HG03469 (cell line): ENCODE data around the gene ZRANB1.

Experiments used
- ATAC-seq: cut with Tn5 transposase; IDR thresholded peaks from one replicate; pipeline ENCODE4 v1.9.1; 2021; ENCODE audit warnings: mild to moderate bottlenecking, moderate library complexity, moderate number of reproducible peaks; ENCODE audit not compliant: unreplicated experiment

ZRANB1 gene

GRCh38 chr10:125017547-125018298 lies 75.8 kb downstream of the ZRANB1 start:
- ATAC-seq, result no peak

DNA sequence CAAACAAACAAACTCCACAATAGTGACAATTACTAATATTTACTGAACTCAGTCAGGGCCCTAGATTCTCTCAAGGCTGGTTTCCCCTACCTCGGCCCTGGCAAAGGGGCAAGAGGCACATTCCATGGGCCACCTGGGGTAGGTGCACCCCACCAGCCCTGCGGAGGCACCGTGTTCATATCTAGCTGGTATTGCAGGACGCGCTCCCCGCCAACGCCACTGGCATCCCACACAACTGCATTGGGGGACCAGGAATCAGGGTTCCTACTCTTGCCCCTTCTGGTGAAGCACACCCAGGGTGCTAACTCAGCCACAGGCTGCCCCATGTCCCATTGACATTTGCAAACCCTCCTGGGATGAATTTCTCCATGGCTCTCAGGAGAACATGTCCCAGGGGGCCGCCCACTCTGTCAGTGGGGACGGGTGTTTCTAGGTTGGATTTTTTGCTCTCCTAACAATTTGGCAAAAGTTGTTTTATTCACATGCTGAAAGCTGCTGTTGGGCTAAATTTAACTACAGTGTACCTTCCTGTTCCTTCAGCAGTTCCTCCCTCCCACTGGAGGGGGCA lies 76.7 kb downstream of the ZRANB1 start:
- ATAC-seq, result no peak

DNA sequence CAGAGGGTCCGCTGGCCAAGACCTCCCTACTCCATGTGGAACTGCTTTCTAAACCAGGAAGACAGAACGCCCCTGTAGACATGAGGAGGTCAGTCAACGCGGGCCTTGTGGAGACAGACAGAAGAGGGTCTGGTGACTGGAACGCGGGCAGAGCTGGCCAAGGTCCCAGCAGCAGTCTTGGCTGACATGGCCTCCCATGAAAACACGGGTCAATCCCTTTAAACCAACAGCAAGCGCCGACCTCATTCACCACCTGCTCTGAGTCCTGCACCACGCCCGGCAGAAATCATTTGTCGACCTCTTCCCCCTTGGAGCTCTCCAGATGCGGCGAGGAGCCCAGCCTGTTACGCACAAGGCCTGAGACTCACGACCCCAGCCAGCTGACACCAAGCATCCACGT lies 78.5 kb downstream of the ZRANB1 start:
- no peak for ATAC-seq

DNA sequence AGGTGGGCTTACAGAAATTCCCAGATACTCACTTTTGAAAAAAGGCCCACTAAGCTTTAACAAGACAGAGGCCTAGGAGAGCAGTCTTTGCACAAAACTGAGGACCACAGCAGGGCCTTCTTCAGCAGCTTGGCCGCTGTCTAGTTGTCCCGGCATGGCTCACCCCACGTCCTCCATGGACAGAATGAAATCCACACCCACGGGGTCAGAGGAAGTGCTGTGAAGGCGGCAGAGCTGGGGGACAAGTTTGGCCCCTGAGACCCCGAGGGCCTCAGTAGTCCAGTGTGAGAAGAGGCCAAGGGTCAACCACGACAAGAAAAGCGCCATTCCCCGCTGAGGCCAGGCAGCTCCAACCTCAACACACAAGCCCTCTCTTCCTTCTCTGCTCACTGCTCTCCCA lies 78.9 kb downstream of the ZRANB1 start:
- ATAC-seq, result no peak

DNA sequence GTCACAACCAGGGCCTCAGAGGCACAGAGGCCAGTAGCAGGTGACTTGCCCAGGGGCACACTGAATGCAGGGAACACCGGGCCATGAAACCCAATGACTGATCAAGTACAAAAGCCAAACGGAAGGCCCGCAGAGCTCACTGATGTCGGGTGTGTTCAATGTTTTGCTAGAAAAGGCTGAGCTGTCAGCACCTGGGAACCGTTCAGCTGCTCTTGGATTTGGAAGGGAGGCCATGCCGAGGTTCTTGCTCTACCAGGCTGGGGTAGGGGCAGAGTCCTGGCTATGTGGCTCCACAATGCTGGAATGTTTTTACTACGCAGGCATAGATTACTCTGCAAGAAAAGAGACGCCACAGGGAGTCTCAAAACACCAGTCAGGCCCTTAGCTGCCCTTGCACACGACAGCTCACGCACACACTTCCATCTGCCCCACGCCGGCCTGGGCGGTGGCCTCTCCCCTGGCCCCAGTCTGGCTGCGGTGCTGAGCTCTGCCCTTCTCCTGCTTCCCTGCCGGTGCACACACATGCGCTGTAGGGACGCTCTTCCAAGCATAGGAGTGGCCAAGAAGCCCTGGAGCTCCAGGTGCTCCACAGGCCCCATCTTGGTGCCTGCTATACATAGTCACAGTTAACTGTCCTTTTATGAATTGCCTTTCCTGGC lies 79.9 kb downstream of the ZRANB1 start:
- ATAC-seq, result no peak

GRCh38 chr10:125022671-125023070 lies 80.7 kb downstream of the ZRANB1 start:
- no peak for ATAC-seq

- ATAC-seq, result no peak
Observed at GRCh38 chr10:125023255-125023654, 81.3 kb downstream of the ZRANB1 start.

- ATAC-seq, result no peak
Observed at GRCh38 chr10:125023862-125024496, 82.1 kb downstream of the ZRANB1 start.

DNA sequence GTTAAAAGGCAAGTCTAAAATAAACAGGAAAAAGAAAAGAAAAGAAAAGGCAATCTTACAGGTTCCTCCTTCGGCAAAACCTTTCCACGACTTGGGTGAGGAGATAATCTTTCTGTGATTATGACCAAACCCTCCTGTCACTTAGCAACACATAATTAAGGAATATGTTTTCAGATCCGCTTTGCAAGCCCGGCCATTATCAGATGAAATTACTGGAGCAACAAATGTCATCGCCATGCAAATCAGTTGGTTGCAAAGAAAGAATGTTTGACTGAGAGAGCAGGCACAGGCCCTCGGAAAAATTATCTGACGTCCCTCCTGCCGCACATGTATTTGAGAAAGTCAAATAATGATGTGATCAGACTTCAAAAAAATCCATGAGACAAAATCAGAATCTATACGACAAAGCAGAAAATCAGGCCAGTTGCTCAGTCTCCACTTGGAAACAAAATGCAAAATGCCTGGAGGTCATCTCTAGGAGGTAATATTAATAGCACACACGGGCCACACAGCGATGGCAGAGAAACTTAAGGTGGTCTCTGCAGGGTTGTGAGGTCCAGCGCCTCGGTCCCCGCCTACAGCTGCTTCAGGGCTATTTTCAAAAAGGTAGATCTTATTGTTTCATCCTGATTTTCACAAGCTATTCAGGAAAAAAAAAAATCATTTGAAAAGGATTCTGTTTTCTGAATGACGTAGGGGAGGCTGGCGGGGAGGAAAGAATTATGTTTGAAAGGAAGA lies 82.7 kb downstream of the ZRANB1 start:
- ATAC-seq, result no peak

- ATAC-seq, result no peak
Observed at GRCh38 chr10:125025341-125025740, 83.4 kb downstream of the ZRANB1 start.

DNA sequence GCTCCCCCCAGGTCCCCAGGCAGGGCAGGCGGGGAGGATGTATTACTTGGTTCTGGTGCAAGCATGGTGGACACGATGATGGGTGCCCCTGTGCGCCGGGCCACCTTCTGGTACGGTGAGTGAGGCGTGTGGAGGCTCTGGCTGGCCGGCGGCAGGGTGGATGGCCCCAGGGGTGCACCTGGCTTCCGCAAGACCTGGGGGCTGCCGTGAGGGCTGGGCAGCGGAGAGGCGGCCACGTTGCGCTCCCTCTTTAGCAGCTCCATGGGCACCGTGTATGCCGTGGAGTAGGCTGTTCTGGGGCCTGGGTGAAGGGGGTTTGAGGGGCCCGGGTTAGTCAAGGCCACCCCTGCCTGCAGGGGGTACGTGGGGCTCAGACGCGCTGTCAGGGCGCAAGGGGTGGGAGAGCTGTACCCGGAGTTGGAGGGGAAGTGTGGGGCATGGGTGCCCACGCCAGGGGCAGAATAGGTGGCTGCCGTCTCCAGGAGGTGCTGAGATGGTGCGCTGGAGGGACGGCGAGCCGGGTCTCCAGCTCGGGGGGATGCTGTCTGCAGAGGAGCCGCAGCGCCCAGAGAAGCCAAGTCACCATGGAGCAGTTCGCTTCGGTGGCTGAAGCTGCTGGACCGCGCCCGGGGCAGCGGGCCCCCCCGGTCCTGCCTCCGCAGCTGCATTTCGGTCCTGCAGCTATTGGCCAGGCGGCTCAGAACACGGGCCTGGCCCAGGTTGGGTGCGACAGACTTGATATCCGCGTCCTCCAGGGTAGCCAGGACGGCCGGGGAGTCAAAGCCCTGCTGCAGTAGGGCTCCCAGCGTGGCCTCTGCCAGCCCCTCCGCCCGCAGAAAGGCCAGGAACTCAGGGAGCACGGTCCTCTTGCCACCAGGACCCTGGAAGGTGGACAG lies 84.4 kb downstream of the ZRANB1 start:
- no peak for ATAC-seq

- ATAC-seq, result no peak
Observed at GRCh38 chr10:125026974-125027735, 85.2 kb downstream of the ZRANB1 start.

DNA sequence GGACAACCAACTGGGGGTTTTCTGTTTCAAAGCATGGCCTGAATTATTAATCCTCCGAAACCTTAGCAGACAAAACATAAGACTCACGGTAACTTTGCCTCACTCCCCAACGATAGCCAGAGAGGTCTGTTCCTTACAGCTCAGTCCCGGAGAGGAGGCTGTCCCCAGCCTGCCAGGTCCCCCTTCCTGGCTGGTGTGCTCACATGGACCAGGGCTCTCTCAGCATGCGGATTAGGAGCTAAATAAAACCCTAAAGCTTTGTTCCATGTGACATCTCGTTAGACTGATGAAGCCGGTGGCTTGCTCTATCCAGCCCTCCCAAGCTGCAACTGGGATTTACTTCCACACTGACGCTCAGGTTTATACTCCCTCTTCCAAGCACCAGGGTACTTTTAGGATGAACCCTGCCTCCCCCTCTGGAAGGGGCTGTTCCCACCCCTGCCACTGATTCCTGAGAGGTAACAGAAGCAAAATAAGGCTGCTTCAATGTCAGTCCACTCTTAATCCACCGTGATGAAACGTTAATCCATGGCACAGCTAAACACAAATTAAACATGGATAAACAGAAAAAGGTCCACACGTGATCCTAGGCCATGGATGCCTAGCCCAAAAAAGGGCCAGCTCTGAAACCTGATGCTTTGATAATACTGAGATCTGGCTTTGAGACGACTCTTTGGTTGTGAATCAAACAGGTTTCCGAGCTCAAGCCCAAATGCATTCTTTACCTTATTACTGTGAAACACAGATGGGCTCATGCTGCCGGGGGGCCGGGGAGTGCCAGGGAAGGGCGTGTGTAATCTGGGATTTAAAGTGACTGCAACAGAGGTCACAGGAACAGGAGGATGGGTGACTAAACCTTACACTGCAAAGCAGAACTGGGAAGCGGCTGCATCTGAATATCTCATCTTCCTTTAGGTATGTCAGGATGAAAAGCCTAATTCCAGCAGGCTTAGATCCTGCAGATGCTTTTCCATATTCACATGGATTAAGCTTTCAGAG lies 86.2 kb downstream of the ZRANB1 start:
- ATAC-seq, result no peak

DNA sequence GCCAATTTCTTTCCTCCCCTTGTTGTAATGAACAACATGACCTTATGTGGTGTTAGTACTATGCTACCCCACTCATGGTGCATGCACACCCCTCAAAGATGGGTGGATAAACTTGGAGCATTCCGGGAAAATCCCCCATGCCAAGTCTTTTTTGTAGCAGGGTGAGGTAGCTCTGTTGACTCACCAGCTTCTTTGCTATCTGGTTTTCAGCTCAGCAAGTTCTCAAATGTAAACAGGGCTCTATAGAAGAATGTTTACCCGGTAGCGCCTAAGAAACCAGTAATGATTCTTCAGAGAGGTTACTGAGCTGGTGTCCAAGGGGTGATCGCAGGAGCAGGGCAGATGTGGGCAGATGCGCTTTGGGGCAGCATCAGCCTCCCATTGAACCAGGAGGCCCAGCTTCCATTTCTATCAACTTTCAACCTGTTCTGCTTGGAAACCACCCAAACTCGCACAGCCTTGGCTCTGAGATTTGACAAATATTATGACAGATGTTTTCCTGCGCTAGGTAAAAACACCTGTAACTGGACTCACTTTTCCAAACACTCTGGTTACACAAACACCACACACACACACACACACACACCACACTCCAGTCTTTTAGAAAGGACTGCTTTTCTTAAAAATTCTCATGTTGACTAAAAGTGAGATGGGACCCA lies 87.8 kb downstream of the ZRANB1 start:
- ATAC-seq, result no peak

DNA sequence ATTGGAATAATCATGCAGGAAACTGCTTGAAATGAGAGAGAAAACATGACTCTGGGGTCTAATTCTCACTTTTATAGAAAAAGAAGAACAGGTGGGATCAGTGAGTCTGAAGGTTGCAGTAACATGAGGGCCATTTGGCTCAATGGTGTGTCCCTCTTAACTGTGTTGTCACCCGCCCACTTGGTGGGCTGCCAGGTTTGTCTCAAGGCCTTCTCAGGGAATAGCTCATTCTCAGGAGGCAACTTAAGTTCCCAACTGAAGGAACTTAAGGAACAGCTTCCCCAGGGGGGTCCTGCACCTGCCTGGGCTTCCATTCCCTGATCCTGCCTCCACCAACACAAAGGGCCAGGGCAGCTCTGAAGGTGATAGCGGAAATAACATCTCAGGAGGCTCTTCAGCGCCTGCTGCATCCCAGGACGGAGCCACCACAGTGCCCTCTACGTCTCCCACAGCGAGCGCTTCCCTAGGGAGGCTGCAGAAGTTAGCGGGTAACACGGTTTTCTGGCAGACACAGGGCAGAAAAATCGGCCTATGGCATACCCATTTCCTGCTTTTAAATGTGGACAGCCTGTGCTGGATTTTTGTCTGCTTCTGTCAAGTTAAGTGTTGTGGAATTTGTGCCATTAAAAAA lies 88.8 kb downstream of the ZRANB1 start:
- no peak for ATAC-seq

- ATAC-seq, result no peak
Observed at GRCh38 chr10:125032474-125033020, 90.6 kb downstream of the ZRANB1 start.
